GM12878 (cell line): ENCODE measurements around the gene MYDGF. TPM values are rescaled to one million over a fixed set of nuclear protein-coding genes. Genes with fewer than 3 reads are reported as not detected.

Experiments used
- CEBPB ChIP-seq, 2 experiments: fragments of 150-350 bp in 1 of 2; IDR thresholded peaks; 2 replicates each; pipeline ENCODE4 v1.6.1; 2012 to 2014; ENCODE audit warnings: low read depth in 2 of 2, low read length in 2 of 2, borderline replicate concordance in 1 of 2, inconsistent platforms in 1 of 2
- CTCF ChIP-seq, 3 experiments: IDR thresholded peaks in 2 of 3; conservative IDR thresholded peaks in 1 of 3; 2 replicates each; pipeline ENCODE4 v1.5.1; 2011; ENCODE audit warnings: low read depth in 3 of 3, low read length in 3 of 3, mild to moderate bottlenecking in 3 of 3, control low read depth in 2 of 3, moderate library complexity in 2 of 3, inconsistent platforms in 1 of 3, mixed read lengths in 1 of 3; ENCODE audit not compliant: control insufficient read depth in 2 of 3, insufficient read depth in 1 of 3; ENCODE audit errors: extremely low read depth in 1 of 3
- EP300 ChIP-seq, 2 experiments: fragments of 150-350 bp in 1 of 2; IDR thresholded peaks; 2 replicates each; pipeline ENCODE4 v1.6.1; 2011 to 2012; ENCODE audit warnings: low read depth in 2 of 2, low read length in 2 of 2, borderline replicate concordance in 1 of 2, improper control_type of control experiment in 1 of 2, inconsistent platforms in 1 of 2; ENCODE audit not compliant: control insufficient read depth in 1 of 2
- ETV6 ChIP-seq, 2 experiments: fragments of 450-650 bp in 1 of 2; IDR thresholded peaks in 1 of 2; conservative IDR thresholded peaks in 1 of 2; 2 replicates each; pipeline ENCODE4 v1.6.1; 2014; ENCODE audit warnings: antibody characterized with exemption in 1 of 2, borderline replicate concordance in 1 of 2, low read depth in 1 of 2, mild to moderate bottlenecking in 1 of 2, moderate library complexity in 1 of 2
- HDAC6 ChIP-seq: fragments of 200-600 bp; sonication (generic); IDR thresholded peaks from one replicate; pipeline ENCODE4 v1.8.0; 2017; ENCODE audit warnings: antibody characterized with exemption; ENCODE audit not compliant: unreplicated experiment
- MEF2B ChIP-seq: fragments of 450-650 bp; IDR thresholded peaks from 2 replicates; pipeline ENCODE4 v1.6.1; 2018; ENCODE audit warnings: mild to moderate bottlenecking, moderate library complexity; ENCODE audit not compliant: partially characterized antibody, poor library complexity, severe bottlenecking
- NBN ChIP-seq: fragments of 450-650 bp; IDR thresholded peaks from 2 replicates; pipeline ENCODE4 v1.6.1; 2016
- POLR2A ChIP-seq: IDR thresholded peaks from 2 replicates; pipeline ENCODE4 v1.6.1; 2011; ENCODE audit warnings: low read depth, mild to moderate bottlenecking, low read length
- POU2F2 ChIP-seq: IDR thresholded peaks from 3 replicates; pipeline ENCODE4 v1.6.1; 2011; ENCODE audit warnings: low read depth, mild to moderate bottlenecking, low read length, borderline replicate concordance
- SREBF2 ChIP-seq: IDR thresholded peaks from 2 replicates; pipeline ENCODE4 v1.6.1; 2012; ENCODE audit warnings: mild to moderate bottlenecking, low read length
- SUPT20H ChIP-seq: IDR thresholded peaks from 2 replicates; pipeline ENCODE4 v1.6.1; 2011; ENCODE audit warnings: low read depth, mild to moderate bottlenecking, low read length, moderate library complexity, borderline replicate concordance; ENCODE audit not compliant: control insufficient read depth
- TBL1XR1 ChIP-seq: IDR thresholded peaks from 2 replicates; pipeline ENCODE4 v1.6.1; 2012; ENCODE audit warnings: low read depth, low read length, improper control_type of control experiment
- WRNIP1 ChIP-seq: IDR thresholded peaks from 2 replicates; pipeline ENCODE4 v1.6.1; 2011; ENCODE audit warnings: low read depth, low read length, improper control_type of control experiment, borderline replicate concordance
- YY1 ChIP-seq: IDR thresholded peaks from 2 replicates; pipeline ENCODE4 v1.6.1; 2011; ENCODE audit warnings: low read depth, mild to moderate bottlenecking, low read length
- ZBED1 ChIP-seq: IDR thresholded peaks from 2 replicates; pipeline ENCODE4 v1.6.1; 2016; ENCODE audit warnings: borderline replicate concordance
- polyA plus RNA-seq, 11 experiments: library from polyadenylated mRNA; depleted of rRNA in 4 of 11; unstranded in 6 of 11; stranded (reverse) in 5 of 11; fragments of >200 nt; fragmentation: Nextera tagmentation in 4 of 11; fragmentation: Illumina TruSeq in 1 of 11; extraction: Ambion mirVana in 4 of 11; extraction: Trizol in 1 of 11; gene quantifications; 1 replicate in 1 of 11; 2 replicates in 10 of 11; pipeline versions ENCODE4 v1.2.1 to v1.2.3, GENCODE V29; 2011 to 2016; ENCODE audit warnings: inconsistent platforms in 2 of 11, missing spikeins in 2 of 11, low read depth in 1 of 11
- total RNA-seq, 4 experiments: library from RNA; depleted of rRNA in 3 of 4; stranded (reverse); fragments of >200 nt in 3 of 4; fragmentation: Illumina TruSeq in 1 of 4; extraction: Trizol in 1 of 4; gene quantifications; 2 replicates each; pipeline versions ENCODE4 v1.2.1 to v1.2.3, GENCODE V29; 2013 to 2021
- TF ChIP-seq, protein P1 (sequence below): fragments of 450-650 bp; conservative IDR thresholded peaks from 2 replicates; pipeline ENCODE4 v1.6.1; 2017; ENCODE audit warnings: mild to moderate bottlenecking, moderate library complexity
- TF ChIP-seq, protein P2 (sequence below): fragments of 450-650 bp; IDR thresholded peaks from 2 replicates; pipeline ENCODE4 v1.6.1; 2018; ENCODE audit warnings: borderline replicate concordance, mild to moderate bottlenecking; ENCODE audit not compliant: partially characterized antibody

MYDGF gene
- total and polyA plus RNA-seq, 10 of the 15 experiments (the other 5 are each of a cell fraction or from before 2014, with no cell fraction given): 2.3 to 196 (median 57.5) TPM

DNA sequence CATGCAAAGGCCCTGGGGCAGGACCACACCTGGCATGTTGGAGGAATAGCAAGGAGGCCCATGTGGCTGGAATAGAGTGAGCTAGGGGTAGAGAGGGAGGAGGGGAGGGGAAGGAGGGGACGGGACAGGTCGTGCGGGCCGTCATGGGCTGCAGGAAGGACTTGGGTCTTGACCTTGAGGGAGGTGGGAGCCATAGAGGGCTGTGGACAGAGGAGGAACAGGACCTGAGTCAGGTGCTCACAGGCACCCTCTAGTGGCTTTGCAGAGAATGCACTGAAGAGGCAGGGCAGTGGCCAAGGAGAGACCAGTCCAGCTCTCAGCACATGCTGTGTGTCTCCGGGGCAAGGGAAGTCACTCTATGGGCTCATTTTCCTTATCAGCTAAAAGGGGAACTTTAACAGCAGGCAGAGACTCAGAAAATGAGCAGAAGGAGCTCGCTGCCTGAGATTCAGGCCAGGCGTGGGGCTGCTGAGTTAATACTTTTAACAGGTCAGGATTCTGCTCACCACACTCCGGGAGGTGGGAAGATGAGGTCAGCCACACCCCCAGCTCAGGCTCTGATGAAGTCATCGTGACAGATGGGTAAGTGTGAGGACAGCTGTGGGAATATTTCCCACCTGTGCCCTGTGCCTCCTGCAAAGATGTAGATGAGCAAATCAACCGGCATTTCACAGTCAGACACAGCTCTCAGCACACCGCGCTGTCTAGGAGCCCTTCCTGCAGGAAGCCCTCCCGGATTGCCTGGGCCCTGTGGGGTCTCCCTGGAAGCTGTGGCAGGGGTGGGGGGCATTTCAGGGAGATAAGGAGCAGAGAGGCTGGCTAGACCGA, 36.8 kb downstream of the MYDGF start (continued):
- TF ChIP-seq WRNIP1: no peak
- TF ChIP-seq CTCF (IDR thresholded peaks at IDR 0.05 in 2 of 3, conservative IDR thresholded peaks at IDR 0.05 in 1 of 3; ENCODE audit: control insufficient read depth in 2 of 3, extremely low read depth in 1 of 3, insufficient read depth in 1 of 3, low read depth in 3 of 3, low read length in 3 of 3): peak; percentile 67 to 90 (median 76)
- TF ChIP-seq SREBF2: no peak
- TF ChIP-seq HDAC6: no peak
- TF ChIP-seq MEF2B: no peak
- TF ChIP-seq CEBPB (IDR thresholded peaks at IDR 0.05; ENCODE audit: borderline replicate concordance in 1 of 2, low read depth in 2 of 2, low read length in 2 of 2): no peak
- no peak for TF ChIP-seq POU2F2
- no peak for TF ChIP-seq POLR2A
- TF ChIP-seq, protein P1, sequence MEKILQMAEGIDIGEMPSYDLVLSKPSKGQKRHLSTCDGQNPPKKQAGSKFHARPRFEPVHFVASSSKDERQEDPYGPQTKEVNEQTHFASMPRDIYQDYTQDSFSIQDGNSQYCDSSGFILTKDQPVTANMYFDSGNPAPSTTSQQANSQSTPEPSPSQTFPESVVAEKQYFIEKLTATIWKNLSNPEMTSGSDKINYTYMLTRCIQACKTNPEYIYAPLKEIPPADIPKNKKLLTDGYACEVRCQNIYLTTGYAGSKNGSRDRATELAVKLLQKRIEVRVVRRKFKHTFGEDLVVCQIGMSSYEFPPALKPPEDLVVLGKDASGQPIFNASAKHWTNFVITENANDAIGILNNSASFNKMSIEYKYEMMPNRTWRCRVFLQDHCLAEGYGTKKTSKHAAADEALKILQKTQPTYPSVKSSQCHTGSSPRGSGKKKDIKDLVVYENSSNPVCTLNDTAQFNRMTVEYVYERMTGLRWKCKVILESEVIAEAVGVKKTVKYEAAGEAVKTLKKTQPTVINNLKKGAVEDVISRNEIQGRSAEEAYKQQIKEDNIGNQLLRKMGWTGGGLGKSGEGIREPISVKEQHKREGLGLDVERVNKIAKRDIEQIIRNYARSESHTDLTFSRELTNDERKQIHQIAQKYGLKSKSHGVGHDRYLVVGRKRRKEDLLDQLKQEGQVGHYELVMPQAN: no peak
- no peak for TF ChIP-seq ETV6 (conservative IDR thresholded peaks at IDR 0.05 in 1 of 2, IDR thresholded peaks at IDR 0.05 in 1 of 2; ENCODE audit: borderline replicate concordance in 1 of 2, low read depth in 1 of 2)
- TF ChIP-seq SUPT20H: no peak
- TF ChIP-seq NBN: peak; percentile 47; the same call in 1 of the 2 replicates
- TF ChIP-seq, protein P2, sequence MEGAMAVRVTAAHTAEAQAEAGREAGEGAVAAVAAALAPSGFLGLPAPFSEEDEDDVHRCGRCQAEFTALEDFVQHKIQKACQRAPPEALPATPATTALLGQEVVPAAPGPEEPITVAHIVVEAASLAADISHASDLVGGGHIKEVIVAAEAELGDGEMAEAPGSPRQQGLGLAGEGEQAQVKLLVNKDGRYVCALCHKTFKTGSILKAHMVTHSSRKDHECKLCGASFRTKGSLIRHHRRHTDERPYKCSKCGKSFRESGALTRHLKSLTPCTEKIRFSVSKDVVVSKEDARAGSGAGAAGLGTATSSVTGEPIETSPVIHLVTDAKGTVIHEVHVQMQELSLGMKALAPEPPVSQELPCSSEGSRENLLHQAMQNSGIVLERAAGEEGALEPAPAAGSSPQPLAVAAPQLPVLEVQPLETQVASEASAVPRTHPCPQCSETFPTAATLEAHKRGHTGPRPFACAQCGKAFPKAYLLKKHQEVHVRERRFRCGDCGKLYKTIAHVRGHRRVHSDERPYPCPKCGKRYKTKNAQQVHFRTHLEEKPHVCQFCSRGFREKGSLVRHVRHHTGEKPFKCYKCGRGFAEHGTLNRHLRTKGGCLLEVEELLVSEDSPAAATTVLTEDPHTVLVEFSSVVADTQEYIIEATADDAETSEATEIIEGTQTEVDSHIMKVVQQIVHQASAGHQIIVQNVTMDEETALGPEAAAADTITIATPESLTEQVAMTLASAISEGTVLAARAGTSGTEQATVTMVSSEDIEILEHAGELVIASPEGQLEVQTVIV: no peak
- TF ChIP-seq ZBED1: no peak
- no peak for TF ChIP-seq TBL1XR1
- no peak for TF ChIP-seq EP300 (IDR thresholded peaks at IDR 0.05; ENCODE audit: borderline replicate concordance in 1 of 2, control insufficient read depth in 1 of 2, low read depth in 2 of 2, low read length in 2 of 2)
- peak; percentile 52; the same call in 1 of the 2 replicates for TF ChIP-seq YY1
